K562 (cell line): ENCODE measurements around the gene FMN1. TPM values are rescaled to one million over a fixed set of nuclear protein-coding genes. Genes with fewer than 3 reads are reported as not detected.

ENCODE experiments used
- PCBP1 ChIP-seq: fragments of 200-400 bp; formaldehyde crosslinking; IDR thresholded peaks from 2 replicates; pipeline ENCODE4 v1.6.1; 2018; ENCODE audit warnings: mild to moderate bottlenecking, low read depth, low read length; ENCODE audit not compliant: poor library complexity, severe bottlenecking
- SAFB2 ChIP-seq: fragments of 200-400 bp; formaldehyde crosslinking; IDR thresholded peaks from 2 replicates; pipeline ENCODE4 v1.6.1; 2018; ENCODE audit warnings: borderline replicate concordance, low read length, low read depth, moderate library complexity; ENCODE audit not compliant: severe bottlenecking
- ZC3H8 ChIP-seq: fragments of 450-650 bp; IDR thresholded peaks from 2 replicates; pipeline ENCODE4 v1.6.1; 2017
- ZNF589 ChIP-seq: fragments of 200-800 bp; sonication (Bioruptor generic); IDR thresholded peaks from 2 replicates; pipeline ENCODE4 v1.6.1; 2016; ENCODE audit warnings: low read depth, missing genetic modification characterization, missing compliant biosample characterization
- polyA plus RNA-seq, 8 experiments: library from polyadenylated mRNA; depleted of rRNA in 4 of 8; stranded (reverse) in 5 of 8; unstranded in 3 of 8; fragments of >200 nt; fragmentation: Nextera tagmentation in 2 of 8; fragmentation: Illumina TruSeq in 1 of 8; extraction: Ambion mirVana in 2 of 8; extraction: Trizol in 1 of 8; gene quantifications; 2 replicates each; pipeline versions ENCODE4 v1.2.1 to v1.2.3, GENCODE V29; 2011 to 2014; ENCODE audit warnings: inconsistent platforms in 1 of 8, missing spikeins in 1 of 8
- total RNA-seq, 7 experiments: library from RNA; depleted of rRNA in 6 of 7; stranded (reverse); fragments of >200 nt in 6 of 7; fragmentation: Illumina TruSeq in 2 of 7; extraction: Trizol in 2 of 7; gene quantifications; 2 replicates each; pipeline versions ENCODE4 v1.2.1 to v1.2.3, GENCODE V29; 2011 to 2021; ENCODE audit warnings: low replicate concordance in 1 of 7
- TF ChIP-seq, protein P1 (sequence below): fragments of 200-400 bp; formaldehyde crosslinking; IDR thresholded peaks from 2 replicates; pipeline ENCODE4 v1.6.1; 2017; ENCODE audit warnings: mild to moderate bottlenecking, low read depth, low read length, moderate library complexity
- TF ChIP-seq, protein P2 (sequence below): fragments of 250-450 bp; sonication (Bioruptor Pico); IDR thresholded peaks from 2 replicates; pipeline ENCODE4 v1.4.0; 2020; ENCODE audit warnings: mild to moderate bottlenecking, moderate library complexity, borderline replicate concordance
- TF ChIP-seq, protein P3 (sequence below): sonication (generic); formaldehyde crosslinking; IDR thresholded peaks from 2 replicates; pipeline ENCODE4 v1.8.0; 2022; ENCODE audit warnings: missing genetic modification reagents, mild to moderate bottlenecking, borderline replicate concordance

FMN1 gene
- total and polyA plus RNA-seq, 9 of the 15 experiments (the other 6 are each of a cell fraction or from before 2014, with no cell fraction given) = 0.03 to 0.07 (median 0.04) TPM; not detected in 6

DNA sequence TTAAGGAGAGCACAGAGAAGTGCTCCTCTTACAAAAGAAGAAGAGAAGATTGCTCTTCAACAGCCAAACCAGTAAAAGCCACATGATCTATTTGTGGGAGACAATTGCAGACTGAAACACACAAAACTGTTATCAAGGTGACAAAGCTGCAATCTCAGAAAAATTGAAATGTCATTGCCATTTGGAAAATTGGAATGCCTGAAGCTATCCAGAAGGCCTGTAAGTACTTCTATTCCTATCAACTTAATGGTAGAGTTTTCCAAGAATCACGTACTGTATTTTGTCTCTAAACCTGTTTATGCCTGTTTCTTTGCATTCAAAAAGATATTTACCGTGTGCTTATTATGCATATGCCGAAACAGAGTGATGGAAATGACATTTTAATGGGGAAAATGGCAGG is 272.0 kb downstream of the FMN1 start (continued):
- TF ChIP-seq, protein P1, sequence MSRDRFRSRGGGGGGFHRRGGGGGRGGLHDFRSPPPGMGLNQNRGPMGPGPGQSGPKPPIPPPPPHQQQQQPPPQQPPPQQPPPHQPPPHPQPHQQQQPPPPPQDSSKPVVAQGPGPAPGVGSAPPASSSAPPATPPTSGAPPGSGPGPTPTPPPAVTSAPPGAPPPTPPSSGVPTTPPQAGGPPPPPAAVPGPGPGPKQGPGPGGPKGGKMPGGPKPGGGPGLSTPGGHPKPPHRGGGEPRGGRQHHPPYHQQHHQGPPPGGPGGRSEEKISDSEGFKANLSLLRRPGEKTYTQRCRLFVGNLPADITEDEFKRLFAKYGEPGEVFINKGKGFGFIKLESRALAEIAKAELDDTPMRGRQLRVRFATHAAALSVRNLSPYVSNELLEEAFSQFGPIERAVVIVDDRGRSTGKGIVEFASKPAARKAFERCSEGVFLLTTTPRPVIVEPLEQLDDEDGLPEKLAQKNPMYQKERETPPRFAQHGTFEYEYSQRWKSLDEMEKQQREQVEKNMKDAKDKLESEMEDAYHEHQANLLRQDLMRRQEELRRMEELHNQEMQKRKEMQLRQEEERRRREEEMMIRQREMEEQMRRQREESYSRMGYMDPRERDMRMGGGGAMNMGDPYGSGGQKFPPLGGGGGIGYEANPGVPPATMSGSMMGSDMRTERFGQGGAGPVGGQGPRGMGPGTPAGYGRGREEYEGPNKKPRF = no peak
- TF ChIP-seq, protein P2, sequence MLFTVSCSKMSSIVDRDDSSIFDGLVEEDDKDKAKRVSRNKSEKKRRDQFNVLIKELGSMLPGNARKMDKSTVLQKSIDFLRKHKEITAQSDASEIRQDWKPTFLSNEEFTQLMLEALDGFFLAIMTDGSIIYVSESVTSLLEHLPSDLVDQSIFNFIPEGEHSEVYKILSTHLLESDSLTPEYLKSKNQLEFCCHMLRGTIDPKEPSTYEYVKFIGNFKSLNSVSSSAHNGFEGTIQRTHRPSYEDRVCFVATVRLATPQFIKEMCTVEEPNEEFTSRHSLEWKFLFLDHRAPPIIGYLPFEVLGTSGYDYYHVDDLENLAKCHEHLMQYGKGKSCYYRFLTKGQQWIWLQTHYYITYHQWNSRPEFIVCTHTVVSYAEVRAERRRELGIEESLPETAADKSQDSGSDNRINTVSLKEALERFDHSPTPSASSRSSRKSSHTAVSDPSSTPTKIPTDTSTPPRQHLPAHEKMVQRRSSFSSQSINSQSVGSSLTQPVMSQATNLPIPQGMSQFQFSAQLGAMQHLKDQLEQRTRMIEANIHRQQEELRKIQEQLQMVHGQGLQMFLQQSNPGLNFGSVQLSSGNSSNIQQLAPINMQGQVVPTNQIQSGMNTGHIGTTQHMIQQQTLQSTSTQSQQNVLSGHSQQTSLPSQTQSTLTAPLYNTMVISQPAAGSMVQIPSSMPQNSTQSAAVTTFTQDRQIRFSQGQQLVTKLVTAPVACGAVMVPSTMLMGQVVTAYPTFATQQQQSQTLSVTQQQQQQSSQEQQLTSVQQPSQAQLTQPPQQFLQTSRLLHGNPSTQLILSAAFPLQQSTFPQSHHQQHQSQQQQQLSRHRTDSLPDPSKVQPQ (CRISPR knock-in tag) = no peak
- no peak for TF ChIP-seq ZC3H8
- no peak for TF ChIP-seq PCBP1
- TF ChIP-seq, protein P3, sequence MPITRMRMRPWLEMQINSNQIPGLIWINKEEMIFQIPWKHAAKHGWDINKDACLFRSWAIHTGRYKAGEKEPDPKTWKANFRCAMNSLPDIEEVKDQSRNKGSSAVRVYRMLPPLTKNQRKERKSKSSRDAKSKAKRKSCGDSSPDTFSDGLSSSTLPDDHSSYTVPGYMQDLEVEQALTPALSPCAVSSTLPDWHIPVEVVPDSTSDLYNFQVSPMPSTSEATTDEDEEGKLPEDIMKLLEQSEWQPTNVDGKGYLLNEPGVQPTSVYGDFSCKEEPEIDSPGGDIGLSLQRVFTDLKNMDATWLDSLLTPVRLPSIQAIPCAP = no peak
- TF ChIP-seq SAFB2 = no peak
- no peak for TF ChIP-seq ZNF589 (CRISPR knock-in tag)
